ENCODE results near the gene PIP5K1C.

The PIP5K1C gene

GRCh38 chr19:3625996-3626472 lies 74.2 kb downstream of the PIP5K1C start:
- DNase-seq (ENCODE audit: low read depth), result no peak

GRCh38 chr19:3623716-3624115 lies 76.6 kb downstream of the PIP5K1C start:
- no peak for DNase-seq (ENCODE audit: low read depth)

- no peak for DNase-seq (ENCODE audit: low read depth)
Observed at GRCh38 chr19:3622224-3622623, 78.0 kb downstream of the PIP5K1C start.

- DNase-seq (ENCODE audit: low read depth), result no peak
Observed at GRCh38 chr19:3621689-3622088, 78.6 kb downstream of the PIP5K1C start.

GRCh38 chr19:3620817-3621547 lies 79.3 kb downstream of the PIP5K1C start:
- DNase-seq (ENCODE audit: low read depth), result no peak

- DNase-seq (ENCODE audit: low read depth), result no peak
Observed at GRCh38 chr19:3620145-3620816, 80.0 kb downstream of the PIP5K1C start.

GRCh38 chr19:3619631-3620012 lies 80.6 kb downstream of the PIP5K1C start:
- DNase-seq (ENCODE audit: low read depth), result no peak

- no peak for DNase-seq (ENCODE audit: low read depth)
Observed at GRCh38 chr19:3618811-3619630, 81.2 kb downstream of the PIP5K1C start.

GRCh38 chr19:3618144-3618810 lies 82.0 kb downstream of the PIP5K1C start:
- DNase-seq (ENCODE audit: low read depth), result peak; percentile 49

- DNase-seq (ENCODE audit: low read depth), result no peak
Observed at GRCh38 chr19:3617463-3617862, 82.8 kb downstream of the PIP5K1C start.

- no peak for DNase-seq (ENCODE audit: low read depth)
Observed at GRCh38 chr19:3615524-3616135, 84.6 kb downstream of the PIP5K1C start.

- DNase-seq (ENCODE audit: low read depth), result no peak
Observed at GRCh38 chr19:3614858-3615505, 85.3 kb downstream of the PIP5K1C start.

GRCh38 chr19:3613818-3614661 lies 86.2 kb downstream of the PIP5K1C start:
- DNase-seq (ENCODE audit: low read depth), result no peak

- DNase-seq (ENCODE audit: low read depth), result no peak
Observed at GRCh38 chr19:3612901-3613741, 87.1 kb downstream of the PIP5K1C start.

GRCh38 chr19:3612330-3612729 lies 87.9 kb downstream of the PIP5K1C start:
- DNase-seq (ENCODE audit: low read depth), result no peak

GRCh38 chr19:3611841-3612240 lies 88.4 kb downstream of the PIP5K1C start:
- no peak for DNase-seq (ENCODE audit: low read depth)

- DNase-seq (ENCODE audit: low read depth), result no peak
Observed at GRCh38 chr19:3610745-3611717, 89.2 kb downstream of the PIP5K1C start.

All from stimulated activated CD8-positive, alpha-beta memory T cell treated with anti-CD3 and anti-CD28 coated beads, Interleukin-4, amount 100 ng/mL, for 24 hours (primary cell).